A549 (cell line): Measurements from ENCODE around the gene LVRN. TPM values are rescaled to one million over a fixed set of nuclear protein-coding genes. Genes with fewer than 3 reads are reported as not detected.

Experiments
- ATAC-seq, 2 experiments: fragments of 200-7000 bp in 1 of 2; fragments of >200 bp in 1 of 2; cut with Nextera tagmentation in 1 of 2; cut with Tn5 transposase in 1 of 2; 3 replicates each; pipeline versions ENCODE4 v1.8.0 to v1.9.1; 2018 to 2020; ENCODE audit warnings: mild to moderate bottlenecking in 1 of 2, moderate library complexity in 1 of 2
- CTCF ChIA-PET: fragments of 300-600 bp; sonication (Branson Sonifier 250); formaldehyde crosslinking; extraction: SDS; loops from one replicate; lab custom pipeline; 2021; ENCODE audit warnings: antibody characterized with exemption, inconsistent platforms; lab: Yijun Ruan, JAX
- POLR2A ChIA-PET: fragments of 350-600 bp; formaldehyde crosslinking; extraction: SDS; loops from one replicate; lab custom pipeline; 2021; ENCODE audit warnings: antibody characterized with exemption, inconsistent platforms; lab: Yijun Ruan, JAX
- DNase-seq, 2 experiments: peaks; one replicate each; pipeline versions ENCODE4 v3.0.0 to v3.0.0-alpha.2; 2011 to 2016; ENCODE audit warnings: low read depth in 1 of 2, low spot score in 1 of 2
- FAIRE-seq: peaks from 2 replicates; lab custom pipeline; 2011; peaks lifted over from hg19 to GRCh38; lab: Jason Lieb, UNC
- H3K27ac ChIP-seq, 2 experiments: fragments of >200 bp; sonication (Bioruptor Twin); formaldehyde crosslinking; 3 replicates each; pipeline ENCODE4 v1.5.1; 2016 to 2017
- H3K4me1 ChIP-seq: fragments of >200 bp; sonication (Bioruptor Twin); formaldehyde crosslinking; 3 replicates; pipeline ENCODE4 v1.6.1; 2016
- H3K4me2 ChIP-seq: fragments of >200 bp; sonication (Bioruptor Twin); formaldehyde crosslinking; 3 replicates; pipeline ENCODE4 v1.6.1; 2016
- H3K4me3 ChIP-seq: fragments of >200 bp; sonication (Bioruptor Twin); formaldehyde crosslinking; 3 replicates; pipeline ENCODE4 v1.5.1; 2016
- H3K9me3 ChIP-seq: fragments of >200 bp; sonication (Bioruptor Twin); formaldehyde crosslinking; 3 replicates; pipeline ENCODE4 v1.6.1; 2016
- BCL3 ChIP-seq: fragments of >200 bp; sonication (Bioruptor Twin); formaldehyde crosslinking; IDR thresholded peaks from 3 replicates; pipeline ENCODE4 v1.6.1; 2016
- CEBPB ChIP-seq, 2 experiments: fragments of >200 bp in 1 of 2; sonication (Bioruptor Twin) in 1 of 2; formaldehyde crosslinking in 1 of 2; IDR thresholded peaks; 2 replicates each; pipeline ENCODE4 v1.6.1; 2012 to 2016
- CTCF ChIP-seq: fragments of >200 bp; sonication (Bioruptor Twin); formaldehyde crosslinking; IDR thresholded peaks from 3 replicates; pipeline ENCODE4 v1.5.1; 2016
- ESRRA ChIP-seq: fragments of 150-350 bp; IDR thresholded peaks from 2 replicates; pipeline ENCODE4 v1.6.1; 2014; ENCODE audit warnings: mild to moderate bottlenecking, low read length, borderline replicate concordance
- FOSB ChIP-seq: fragments of 250-450 bp; sonication (Bioruptor Pico); IDR thresholded peaks from 2 replicates; pipeline ENCODE4 v1.5.0; 2020; ENCODE audit warnings: mild to moderate bottlenecking, moderate library complexity
- FOSL2 ChIP-seq, 2 experiments: fragments of 450-650 bp in 1 of 2; fragments of >200 bp in 1 of 2; sonication (Bioruptor Twin) in 1 of 2; formaldehyde crosslinking; IDR thresholded peaks; 2 replicates each; pipeline versions ENCODE4 v1.5.0 to v1.6.1; 2016 to 2020; ENCODE audit warnings: mild to moderate bottlenecking in 1 of 2, moderate library complexity in 1 of 2
- FOXS1 ChIP-seq: fragments of 250-450 bp; sonication (Bioruptor Pico); IDR thresholded peaks from 2 replicates; pipeline ENCODE4 v1.5.0; 2020; ENCODE audit warnings: mild to moderate bottlenecking, moderate library complexity
- GATA3 ChIP-seq: IDR thresholded peaks from 2 replicates; pipeline ENCODE4 v1.6.1; 2012; ENCODE audit warnings: borderline replicate concordance
- HOXB13 ChIP-seq: fragments of 250-450 bp; sonication (Bioruptor Pico); IDR thresholded peaks from 2 replicates; pipeline ENCODE4 v1.5.0; 2020; ENCODE audit warnings: low read depth, mild to moderate bottlenecking, moderate library complexity
- HOXB5 ChIP-seq: fragments of 250-450 bp; sonication (Bioruptor Pico); IDR thresholded peaks from 2 replicates; pipeline ENCODE4 v1.5.0; 2020; ENCODE audit warnings: mild to moderate bottlenecking, moderate library complexity
- MAFK ChIP-seq: fragments of 450-650 bp; IDR thresholded peaks from 2 replicates; pipeline ENCODE4 v1.6.1; 2014; ENCODE audit not compliant: partially characterized antibody
- NPAS2 ChIP-seq: fragments of 250-450 bp; sonication (Bioruptor Pico); IDR thresholded peaks from 2 replicates; pipeline ENCODE4 v1.8.0; 2022; ENCODE audit warnings: mild to moderate bottlenecking, moderate library complexity, borderline replicate concordance
- NR3C1 ChIP-seq: fragments of >200 bp; sonication (Bioruptor Twin); formaldehyde crosslinking; IDR thresholded peaks from 3 replicates; pipeline ENCODE4 v1.6.1; 2017
- PBX3 ChIP-seq: IDR thresholded peaks from 2 replicates; pipeline ENCODE4 v1.6.1; 2012
- PHF8 ChIP-seq: fragments of 200-600 bp; sonication (generic); IDR thresholded peaks from 2 replicates; pipeline ENCODE4 v1.6.1; 2016; ENCODE audit warnings: low read depth, mild to moderate bottlenecking, antibody characterized with exemption, moderate library complexity, borderline replicate concordance
- POLR2A ChIP-seq: IDR thresholded peaks from 2 replicates; pipeline ENCODE4 v1.6.1; 2012; ENCODE audit warnings: mild to moderate bottlenecking, low read length
- RAD21 ChIP-seq, 2 experiments: fragments of >200 bp in 1 of 2; sonication (Bioruptor Twin) in 1 of 2; formaldehyde crosslinking in 1 of 2; IDR thresholded peaks in 1 of 2; conservative IDR thresholded peaks in 1 of 2; 2 replicates in 1 of 2; 3 replicates in 1 of 2; pipeline ENCODE4 v1.6.1; 2012 to 2018; ENCODE audit warnings: inconsistent platforms in 1 of 2
- REST ChIP-seq: fragments of 200-600 bp; sonication (generic); IDR thresholded peaks from 2 replicates; pipeline ENCODE4 v1.6.1; 2016; ENCODE audit warnings: antibody characterized with exemption, mild to moderate bottlenecking, moderate library complexity
- RFX5 ChIP-seq: fragments of 450-650 bp; IDR thresholded peaks from 2 replicates; pipeline ENCODE4 v1.7.1; 2014; ENCODE audit warnings: antibody characterized with exemption, mild to moderate bottlenecking, moderate library complexity
- SMC3 ChIP-seq: fragments of >200 bp; sonication (Bioruptor Twin); formaldehyde crosslinking; IDR thresholded peaks from 3 replicates; pipeline ENCODE4 v1.6.1; 2018; ENCODE audit warnings: inconsistent platforms
- TP53 ChIP-seq: fragments of 250-450 bp; sonication (Bioruptor Pico); IDR thresholded peaks from 2 replicates; pipeline ENCODE4 v1.5.0; 2021; ENCODE audit warnings: mild to moderate bottlenecking, moderate library complexity
- ZFP36 ChIP-seq: fragments of 450-650 bp; IDR thresholded peaks from 2 replicates; pipeline ENCODE4 v1.6.1; 2014; ENCODE audit warnings: borderline replicate concordance; ENCODE audit not compliant: partially characterized antibody
- ZNF302 ChIP-seq: fragments of 250-450 bp; sonication (Bioruptor Pico); IDR thresholded peaks from 2 replicates; pipeline ENCODE4 v1.9.0; 2021; ENCODE audit warnings: inconsistent platforms, mild to moderate bottlenecking, moderate library complexity
- ZSCAN20 ChIP-seq: fragments of 250-450 bp; sonication (Bioruptor Pico); IDR thresholded peaks from 2 replicates; pipeline ENCODE4 v1.8.0; 2022; ENCODE audit warnings: mild to moderate bottlenecking, moderate library complexity
- WGBS: methylation state at CpG from one replicate; pipeline ENCODE4 v1.1.6; 2017; ENCODE audit errors: missing lambda C conversion rate; 5-methylcytosine and 5-hydroxymethylcytosine counted together
- polyA plus RNA-seq, 4 experiments: library from polyadenylated mRNA; depleted of rRNA in 3 of 4; stranded (reverse); fragments of >200 nt; fragmentation: RNase III in 1 of 4; extraction: RNeasy Plus Mini Kit Qiagen cat#74134 plus additional on column Dnase treatment in 1 of 4; gene quantifications; 2 replicates in 3 of 4; 3 replicates in 1 of 4; pipeline ENCODE4 v1.2.3, GENCODE V29; 2011 to 2017

LVRN gene
- polyA plus RNA-seq, 2 of the 4 experiments (the other 2 are of a cell fraction), result 0.06 to 0.16 TPM

GRCh38 chr5:116035123-116035522 lies 72.8 kb downstream of the LVRN start:
- TF ChIP-seq ZSCAN20 (no peak), PHF8 (no peak), REST (no peak), ZFP36 (no peak), FOSL2 (IDR thresholded peaks at IDR 0.05) (no peak), FOSL2 (CRISPR knock-in tag; IDR thresholded peaks at IDR 0.05) (no peak), MAFK (no peak), BCL3 (no peak), ZNF302 (CRISPR knock-in tag) (no peak), FOSB (CRISPR knock-in tag) (no peak), NR3C1 (no peak), FOXS1 (CRISPR knock-in tag) (no peak), PBX3 (no peak), POLR2A (no peak), TP53 (CRISPR knock-in tag) (no peak), SMC3 (no peak), CEBPB (IDR thresholded peaks at IDR 0.05) (no peak), GATA3 (no peak), HOXB5 (CRISPR knock-in tag) (no peak), ESRRA (no peak), RFX5 (no peak)
- FAIRE-seq (no peak), ATAC-seq (no peak), DNase-seq (no peak)
- no peaks in the 10 kb centered on the region for H3K9me3 ChIP-seq
- ChIA-PET CTCF (interaction anchor here (0.9 to 2.1 kb wide), 3 partner anchors 147 to 400 kb away, joined by 3 to 7 read pairs (median 4); no protein-coding TSS in a partner anchor), POLR2A (no interaction called here)
- WGBS, result 62% methylated on average over 5 of the region's 5 CpGs
- no peak overlapping the region for H3K27ac ChIP-seq
- no peak overlapping the region for H3K4me2 ChIP-seq
- peaks cover 10% of the 10 kb centered on the region; the same call in 1 of the 3 replicates for H3K4me1 ChIP-seq
- no peak overlapping the region for H3K4me3 ChIP-seq

GRCh38 chr5:116037236-116037822 lies 75.1 kb downstream of the LVRN start:
- H3K9me3 ChIP-seq, result no peaks in the 10 kb centered on the region
- 32% methylated on average over 3 of the region's 3 CpGs for WGBS
- no peak overlapping the region for H3K27ac ChIP-seq
- peaks cover 2% of the 10 kb centered on the region; the same call in 1 of the 3 replicates for H3K4me1 ChIP-seq
- H3K4me2 ChIP-seq, result no peak overlapping the region
- ATAC-seq (no peak), DNase-seq (peak in 1 of 2 experiments; percentile 12), FAIRE-seq (no peak)
- no peak for TF ChIP-seq GATA3
- no peak for TF ChIP-seq NPAS2 (CRISPR knock-in tag)
- TF ChIP-seq HOXB5 (CRISPR knock-in tag), result no peak
- TF ChIP-seq CTCF, result peak; percentile 25; the same call in 2 of the 3 replicates
- TF ChIP-seq HOXB13 (CRISPR knock-in tag), result no peak
- TF ChIP-seq RAD21 (conservative IDR thresholded peaks at IDR 0.05 in 1 of 2, IDR thresholded peaks at IDR 0.05 in 1 of 2), result peak; percentile 20 to 23; a peak in 2 of 5 replicates
- no peak for TF ChIP-seq MAFK
- TF ChIP-seq ZNF302 (CRISPR knock-in tag), result no peak
- ChIA-PET POLR2A (no interaction called here), CTCF (interaction anchor here (0.6 to 1.1 kb wide), 3 partner anchors 12 to 147 kb away, joined by 3 read pairs; no protein-coding TSS in a partner anchor)
- no peak overlapping the region for H3K4me3 ChIP-seq
